HG03565 (cell line): ENCODE data around the gene RGR.

Experiments
- ATAC-seq: cut with Tn5 transposase; IDR thresholded peaks from one replicate; pipeline ENCODE4 v1.9.1; 2021; ENCODE audit warnings: mild to moderate bottlenecking, moderate library complexity; ENCODE audit not compliant: unreplicated experiment

RGR gene

DNA sequence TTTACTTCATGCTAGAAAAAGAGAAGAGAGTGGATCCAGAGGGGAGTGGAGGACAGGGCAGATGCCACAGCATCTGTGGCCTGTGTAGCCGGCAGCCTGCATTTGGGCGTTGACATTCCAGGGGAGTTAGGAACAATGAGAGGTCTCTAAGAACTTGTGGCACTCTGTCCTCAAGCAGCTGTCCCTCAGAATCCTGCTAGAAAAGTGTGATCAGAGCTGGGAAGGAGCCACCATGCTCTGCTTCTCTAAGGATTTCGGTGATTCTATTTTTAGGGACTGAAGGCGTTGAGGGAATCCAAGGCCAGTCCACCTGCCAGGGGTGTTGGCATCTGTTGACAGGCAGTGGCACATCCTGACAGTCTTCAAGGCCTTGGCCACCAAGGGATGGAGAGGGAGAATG, 27.1 kb upstream of the RGR start:
- no peak for ATAC-seq

DNA sequence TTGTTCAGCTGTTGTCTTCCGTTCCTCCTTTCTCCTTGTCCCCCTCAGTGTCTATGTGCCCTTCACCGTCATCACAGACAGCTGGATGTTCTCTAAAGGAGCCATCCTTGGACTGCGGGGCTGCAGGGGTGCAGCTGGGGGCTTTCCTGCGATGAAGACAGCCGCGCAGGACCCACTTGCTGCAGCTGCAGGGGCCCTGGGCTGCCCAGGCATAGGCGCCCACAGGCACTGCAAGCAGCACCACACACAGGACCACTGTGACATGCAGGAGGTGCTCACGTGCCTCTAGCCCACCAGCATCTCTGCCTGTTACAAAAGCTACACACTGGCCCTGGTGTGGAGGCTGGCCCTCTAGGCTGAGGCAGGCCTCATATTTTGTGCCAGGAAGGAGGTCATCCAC, 22.9 kb upstream of the RGR start:
- ATAC-seq = no peak

DNA sequence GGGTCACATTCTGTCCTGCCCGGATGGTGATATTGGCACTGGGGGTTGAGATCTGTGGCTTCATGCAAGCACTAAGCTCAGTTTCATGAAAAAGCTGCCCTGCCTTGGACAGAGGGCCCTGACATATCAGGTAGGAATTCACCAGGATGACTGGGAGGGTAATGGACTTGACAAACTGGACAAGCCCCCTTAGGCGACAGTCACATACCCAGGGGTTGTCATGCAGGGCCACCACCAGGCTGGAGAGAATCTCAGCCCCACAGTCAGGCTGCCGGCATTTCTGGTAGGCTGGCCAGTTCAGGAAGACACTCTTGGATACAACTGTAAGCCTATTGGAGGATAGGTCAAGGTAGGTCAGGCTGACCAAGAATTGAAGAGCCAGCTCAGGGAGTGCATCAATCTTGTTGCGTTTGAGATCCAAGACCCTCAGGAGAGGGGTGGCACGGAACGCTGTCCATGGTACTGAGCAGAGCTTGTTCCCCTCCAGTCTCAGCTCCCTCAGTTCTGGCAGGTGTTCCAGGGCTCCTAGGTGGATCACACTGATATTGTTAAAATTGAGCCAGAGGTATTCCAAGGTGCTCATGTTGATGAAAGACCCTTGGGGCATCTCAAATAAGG, 20.3 kb upstream of the RGR start:
- no peak for ATAC-seq

DNA sequence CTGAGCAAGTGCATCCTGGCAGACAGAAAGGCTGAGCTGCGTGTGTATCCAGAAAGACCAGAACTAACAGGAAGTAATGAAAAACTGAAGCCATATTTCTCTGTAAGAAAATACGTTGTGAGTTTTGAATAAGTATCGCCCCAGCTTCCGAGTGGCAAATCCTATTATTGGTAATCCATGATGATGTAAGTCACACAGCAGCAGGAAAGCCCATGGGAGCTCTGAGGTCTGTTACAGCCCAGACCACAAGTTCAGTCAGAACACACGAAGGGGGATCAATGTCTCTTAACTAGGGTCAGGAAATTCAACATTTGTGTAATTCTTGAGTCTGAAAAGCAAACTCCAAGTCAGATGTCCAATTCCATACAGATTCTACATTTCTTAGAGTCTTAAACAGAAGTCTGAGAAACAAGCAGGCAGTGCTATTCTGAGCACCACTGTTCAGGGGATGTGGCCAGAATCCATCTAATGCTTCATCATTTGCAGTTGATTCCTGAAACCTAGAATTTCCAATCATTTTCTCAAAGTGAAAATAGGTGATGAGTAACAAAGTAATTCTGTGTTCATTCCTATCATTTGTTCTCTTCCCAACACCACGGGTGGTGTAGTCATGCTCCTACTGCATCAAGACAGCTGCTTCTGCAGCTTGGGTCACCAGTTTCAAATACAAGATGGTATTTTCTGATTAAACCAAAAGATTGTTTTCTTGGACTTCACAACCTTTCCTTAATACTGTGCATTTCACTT, 19.3 kb upstream of the RGR start, which contains the start of gene LRIT2:
LRIT2 (minus strand) TSS at position 118 of the 747 bp plus-strand sequence; CDS start at position 94, 24 bp downstream.
- ATAC-seq = no peak

DNA sequence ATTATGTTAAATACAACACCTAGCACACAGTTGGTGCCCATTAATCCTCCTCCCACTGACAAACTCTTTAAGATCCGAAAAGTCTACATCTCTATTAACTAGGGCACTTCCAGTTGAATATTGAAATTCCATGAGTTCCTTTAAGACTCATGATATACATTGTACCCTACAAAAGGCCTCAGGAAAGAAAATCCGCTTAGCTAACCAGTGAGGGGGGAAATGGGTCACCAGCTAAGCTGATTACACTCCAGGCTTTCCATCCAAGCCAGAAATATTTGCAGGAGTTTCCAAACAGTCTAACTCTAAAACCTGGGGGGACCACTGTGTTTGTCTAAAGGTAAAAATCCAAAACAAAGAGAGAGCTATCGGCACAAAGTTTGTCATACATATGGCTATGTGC, 18.2 kb upstream of the RGR start:
- no peak for ATAC-seq

- ATAC-seq = no peak
Measured at GRCh38 chr10:84227810-84228209, 17.0 kb upstream of the RGR start.

DNA sequence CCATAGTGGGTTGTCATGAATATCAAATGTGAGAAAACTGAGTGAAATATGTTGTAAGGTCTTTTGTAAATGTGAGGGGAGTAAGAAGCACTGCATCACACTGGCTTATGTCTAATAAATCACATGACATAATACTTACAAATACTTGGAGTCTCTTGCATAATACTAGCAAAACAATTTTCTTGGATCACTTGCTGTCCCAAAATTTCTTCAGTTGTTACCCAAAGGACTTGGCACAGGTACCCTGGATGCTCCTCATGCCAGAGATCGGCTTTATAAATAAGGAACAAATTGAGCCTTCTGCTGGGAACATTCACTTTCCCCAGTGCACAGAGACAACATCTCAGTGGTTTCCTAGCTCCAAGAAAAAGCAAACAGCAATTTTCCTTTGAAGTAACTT, 14.5 kb upstream of the RGR start:
- no peak for ATAC-seq

GRCh38 chr10:84232376-84232775, 12.5 kb upstream of the RGR start:
- ATAC-seq = no peak

GRCh38 chr10:84233940-84234339, 10.9 kb upstream of the RGR start:
- ATAC-seq = no peak

DNA sequence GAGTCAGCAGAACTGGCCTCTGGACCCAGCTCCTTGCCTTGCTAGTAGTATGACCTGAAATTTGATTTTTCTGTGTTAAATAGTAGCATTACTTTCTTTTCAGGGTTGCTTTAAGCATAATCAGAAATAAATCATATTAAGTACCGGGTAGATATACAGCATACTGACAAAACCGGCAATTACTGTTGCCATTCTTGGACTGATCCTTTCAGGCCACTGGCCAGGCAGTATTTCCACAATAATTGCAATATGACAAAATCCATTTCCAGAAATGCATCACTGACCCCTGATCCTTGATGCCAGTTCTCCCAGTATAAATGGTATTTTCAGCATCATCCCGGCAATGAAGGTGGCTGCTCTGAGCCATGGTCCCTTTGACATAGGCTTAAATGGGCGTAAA, 10.4 kb upstream of the RGR start:
- ATAC-seq = no peak

- ATAC-seq = no peak
Measured at GRCh38 chr10:84235096-84235495, 9.8 kb upstream of the RGR start.

- no peak for ATAC-seq
Measured at GRCh38 chr10:84236807-84237198, 8.1 kb upstream of the RGR start.

- ATAC-seq = no peak
Measured at GRCh38 chr10:84237199-84238051, 7.4 kb upstream of the RGR start.

GRCh38 chr10:84238909-84239308, 5.9 kb upstream of the RGR start:
- no peak for ATAC-seq

GRCh38 chr10:84241185-84241790, 3.6 kb upstream of the RGR start, which contains the start of gene LRIT1:
Gene LRIT1 (minus strand): TSS chr10:84241546. CDS start chr10:84241439, 107 bp downstream.
- no peak for ATAC-seq

DNA sequence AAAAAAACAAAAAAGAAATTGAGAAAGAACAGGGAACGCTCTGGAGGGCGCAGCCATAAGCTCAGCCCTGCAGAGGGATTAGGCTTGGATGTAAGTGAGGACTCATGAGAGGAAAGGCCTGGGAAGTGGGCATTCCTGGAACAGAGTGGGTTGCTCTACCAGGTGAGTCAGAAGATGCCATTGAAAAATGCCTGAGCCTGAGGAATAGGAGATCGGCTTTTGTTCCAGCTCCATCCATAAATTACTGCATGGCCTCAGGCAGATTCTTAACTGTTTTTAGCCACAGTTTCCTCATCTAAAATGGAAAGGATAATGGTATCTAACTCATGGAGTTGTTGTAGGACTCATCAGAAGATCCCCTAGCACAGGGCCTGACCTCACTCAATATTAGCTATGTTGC, 1.1 kb upstream of the RGR start:
- ATAC-seq = no peak

DNA sequence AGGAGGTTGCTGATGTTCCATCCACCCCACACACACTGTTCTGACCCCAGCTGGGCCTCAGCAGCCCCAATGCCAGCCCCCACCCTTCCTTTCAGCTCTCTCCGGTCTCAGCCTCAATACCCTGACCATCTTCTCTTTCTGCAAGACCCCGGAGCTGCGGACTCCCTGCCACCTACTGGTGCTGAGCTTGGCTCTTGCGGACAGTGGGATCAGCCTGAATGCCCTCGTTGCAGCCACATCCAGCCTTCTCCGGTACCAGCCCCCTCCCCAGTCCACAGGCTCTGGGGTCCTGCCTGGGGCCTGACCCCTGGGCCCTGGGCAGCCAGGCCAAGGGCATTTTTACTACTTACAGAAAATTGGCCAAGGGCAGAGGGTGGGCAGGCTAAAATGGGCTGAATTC, 2.6 kb downstream of the RGR start:
- ATAC-seq = no peak

DNA sequence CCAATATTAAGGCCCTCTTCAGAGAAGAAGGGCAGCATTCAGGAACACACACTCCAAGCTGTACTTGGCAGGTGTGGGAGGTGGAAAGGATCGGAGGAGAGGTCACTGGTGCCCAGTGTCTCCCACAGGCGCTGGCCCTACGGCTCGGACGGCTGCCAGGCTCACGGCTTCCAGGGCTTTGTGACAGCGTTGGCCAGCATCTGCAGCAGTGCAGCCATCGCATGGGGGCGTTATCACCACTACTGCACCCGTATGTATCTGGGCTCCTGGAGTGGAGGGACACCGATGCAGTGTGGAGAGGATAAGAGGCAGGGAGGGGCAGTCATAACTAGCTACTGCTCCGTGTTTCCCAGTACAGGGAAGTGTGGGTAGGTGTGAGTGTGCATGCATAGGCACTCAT, 3.9 kb downstream of the RGR start:
- ATAC-seq = no peak

GRCh38 chr10:84254552-84255478, 10.0 kb downstream of the RGR start:
- ATAC-seq = no peak
